Activated T-helper 1 cell treated with anti-CD3 and anti-CD28 coated beads, Interleukin-2, amount 50 U/mL, for 16 hours (primary cell): ENCODE data around the gene CCDC152.

Experiments
- DNase-seq, 2 donors: peaks; one replicate each; pipeline ENCODE4 v3.0.0-alpha.2; 2020; ENCODE audit warnings: low read depth in 1 of 2, low spot score in 1 of 2

The CCDC152 gene

GRCh38 chr5:42779083-42779482 lies 22.5 kb downstream of the CCDC152 start:
- no peak for DNase-seq

GRCh38 chr5:42781584-42781983 lies 25.0 kb downstream of the CCDC152 start:
- DNase-seq = no peak

DNA sequence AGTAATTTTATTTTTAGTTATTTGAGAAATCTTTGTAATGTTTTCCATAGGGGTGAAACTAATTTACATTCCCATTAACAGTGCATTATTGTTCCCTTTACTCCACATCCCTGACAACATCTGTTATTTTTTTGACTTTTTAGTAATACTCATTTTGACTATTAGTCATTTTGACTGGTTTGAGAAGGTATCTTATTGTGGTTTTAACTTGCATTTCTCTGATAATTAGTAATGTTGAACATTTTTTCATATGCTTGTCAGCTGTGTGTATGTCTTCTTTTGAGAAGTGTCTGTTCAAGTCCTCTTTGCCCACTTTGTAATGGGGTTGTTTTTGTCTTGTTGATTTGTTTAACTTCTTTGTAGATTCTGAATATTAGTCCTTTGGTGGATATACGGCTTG lies 27.5 kb downstream of the CCDC152 start:
- DNase-seq = no peak

DNA sequence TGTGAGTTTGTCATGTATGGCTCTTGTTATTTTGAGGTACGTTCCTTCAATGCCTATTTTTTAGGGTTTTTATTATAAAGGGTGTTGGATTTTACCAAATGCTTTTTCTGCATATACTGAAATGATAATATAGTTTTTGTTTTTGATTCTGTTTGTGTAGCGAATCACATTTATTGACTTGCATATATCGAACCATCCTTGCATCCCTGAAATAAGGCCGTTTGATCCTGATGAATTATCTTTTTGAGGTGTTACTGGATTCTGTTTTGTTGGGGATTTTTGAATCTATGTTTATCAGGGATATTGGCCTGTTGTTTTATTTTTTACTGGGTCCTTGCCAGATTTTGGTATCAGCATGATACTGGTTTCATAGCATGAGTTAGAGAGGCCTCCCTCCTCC lies 29.1 kb downstream of the CCDC152 start:
- DNase-seq = no peak

DNA sequence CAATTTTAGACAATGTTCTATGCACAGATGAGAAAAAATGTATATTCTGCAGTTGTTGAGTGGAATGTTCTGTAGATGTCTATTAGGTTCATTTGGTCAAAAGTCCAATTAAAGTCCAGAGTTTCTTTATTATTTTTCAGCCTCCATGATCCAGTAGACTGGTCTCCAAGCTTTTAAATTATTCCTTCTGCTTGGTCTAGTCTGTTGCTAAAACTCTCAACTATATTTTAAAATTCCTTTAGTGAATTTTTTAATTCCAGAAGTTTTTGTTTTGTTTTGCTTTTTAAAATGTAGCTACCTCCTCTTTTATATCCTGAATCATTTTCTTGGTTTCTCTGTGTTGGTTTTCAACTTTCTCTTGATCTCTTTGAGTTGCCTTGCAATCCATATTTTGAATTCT lies 30.5 kb downstream of the CCDC152 start:
- DNase-seq = no peak

DNA sequence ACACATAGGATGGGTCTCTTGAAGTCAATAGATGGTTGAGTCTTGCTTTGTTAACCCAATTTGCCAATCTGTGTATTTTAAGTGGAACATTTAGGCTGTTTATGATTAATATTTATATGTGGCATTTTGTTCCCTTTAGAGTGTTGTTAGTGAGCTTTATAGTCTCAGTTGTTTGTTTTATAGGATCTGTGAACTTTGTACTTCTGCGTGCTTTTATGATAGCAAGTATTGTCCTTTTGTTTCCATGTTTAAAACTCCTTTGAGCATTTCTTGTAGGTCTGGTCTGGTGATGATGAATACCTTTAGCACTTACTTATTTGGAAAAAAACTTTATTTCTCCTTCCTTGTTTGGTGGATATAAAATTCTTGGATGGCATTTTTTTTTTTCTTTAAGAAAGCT lies 31.2 kb downstream of the CCDC152 start:
- no peak for DNase-seq

- no peak for DNase-seq
These were observed 34.5 kb downstream of the CCDC152 start for GRCh38 chr5:42791151-42791550.

GRCh38 chr5:42798284-42799240 lies 41.9 kb downstream of the CCDC152 start:
- DNase-seq = no peak

- DNase-seq = no peak
These were observed 42.6 kb downstream of the CCDC152 start for GRCh38 chr5:42799241-42799608.

- DNase-seq = no peak
These were observed 43.1 kb downstream of the CCDC152 start for GRCh38 chr5:42799668-42800114.

GRCh38 chr5:42800748-42801330 lies 44.2 kb downstream of the CCDC152 start:
- DNase-seq = no peak

DNA sequence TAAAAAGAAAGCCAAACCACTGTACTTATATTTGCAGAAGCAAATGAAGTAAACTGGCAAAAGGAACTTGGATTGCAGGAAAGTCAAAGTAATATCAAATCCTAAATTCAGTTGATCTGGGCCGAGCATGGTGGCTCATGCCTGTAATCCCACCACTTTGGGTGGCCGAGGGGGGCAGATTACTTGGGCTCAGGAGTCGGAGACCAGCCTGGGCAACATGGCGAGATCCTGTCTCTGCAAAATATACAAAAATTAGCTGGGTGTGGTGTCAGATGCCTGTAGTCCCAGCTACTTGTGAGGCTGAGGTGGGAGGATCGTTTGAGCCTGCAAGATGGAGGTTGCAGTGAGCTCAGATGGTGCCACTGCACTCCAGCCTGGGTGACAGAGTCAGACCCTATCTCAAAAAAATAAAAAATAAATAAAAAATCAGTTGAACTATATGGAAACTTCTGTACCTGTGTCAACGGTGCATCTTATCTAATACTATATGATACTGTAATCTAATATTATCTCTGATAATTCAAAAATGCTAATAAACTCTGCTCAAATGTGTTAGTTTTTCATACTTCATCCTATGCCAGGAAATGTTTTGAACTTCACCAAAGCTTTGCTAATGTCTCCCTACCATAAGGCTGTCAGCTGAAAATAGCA lies 45.0 kb downstream of the CCDC152 start:
- no peak for DNase-seq

DNA sequence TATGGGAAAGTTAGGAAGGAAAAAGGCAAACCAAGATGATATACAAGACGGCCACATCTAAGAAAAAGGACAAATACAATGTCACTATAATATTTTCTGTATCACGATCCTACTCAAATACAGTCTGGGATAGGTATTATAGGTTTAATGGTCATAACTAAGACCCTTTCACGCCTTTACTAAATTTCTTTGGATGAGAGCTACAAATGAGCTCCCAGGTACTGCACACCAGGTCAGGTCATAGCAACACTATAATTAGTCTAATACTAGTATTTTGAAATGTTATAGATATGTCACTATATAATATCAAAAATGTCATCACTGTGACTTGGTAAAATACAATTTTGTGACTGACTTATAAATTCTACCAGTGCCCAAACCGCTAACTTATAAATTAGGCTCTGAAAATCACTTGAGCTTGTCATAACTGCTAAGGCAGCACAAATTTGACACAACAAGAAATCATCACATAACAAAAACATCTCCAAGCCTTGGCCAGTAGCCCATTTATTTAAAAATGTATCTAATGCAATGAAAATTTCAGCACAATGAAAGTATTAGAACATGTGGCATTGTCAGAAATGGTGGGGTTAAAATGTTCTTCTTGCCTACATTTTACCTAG lies 48.2 kb downstream of the CCDC152 start:
- DNase-seq = no peak

DNA sequence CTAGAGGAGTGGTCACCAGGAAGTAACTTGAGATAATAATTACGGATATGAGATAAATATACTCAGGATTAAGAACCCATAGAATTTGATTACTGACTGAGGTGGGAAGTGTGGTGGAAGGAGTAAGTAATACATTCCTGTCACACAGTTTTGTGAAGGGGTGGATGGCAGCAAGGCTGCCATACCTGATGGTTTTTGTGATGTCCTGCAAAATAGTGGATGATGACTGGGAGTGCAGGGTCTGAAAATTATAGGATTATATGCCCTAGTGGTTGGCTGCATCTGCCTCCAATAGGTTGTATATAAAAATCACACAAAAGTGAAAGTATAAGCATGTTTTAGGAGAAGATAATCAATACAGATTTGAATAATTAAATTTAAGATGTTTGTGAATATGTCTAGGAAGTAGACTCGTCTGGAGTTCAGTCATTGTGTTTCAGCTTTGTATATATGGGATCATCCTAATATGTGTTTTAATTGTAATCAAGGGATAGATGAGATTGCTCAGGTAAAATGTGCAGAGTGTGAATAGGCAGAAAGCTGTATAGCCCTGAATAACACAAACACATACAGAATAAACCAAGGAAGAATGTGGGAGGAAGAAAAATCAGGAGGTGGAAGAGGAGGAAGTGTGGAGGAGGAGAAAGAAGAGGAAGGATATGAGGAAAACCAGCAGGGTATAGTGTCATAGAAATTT lies 49.5 kb downstream of the CCDC152 start:
- no peak for DNase-seq

GRCh38 chr5:42806701-42807262 lies 50.2 kb downstream of the CCDC152 start:
- DNase-seq = no peak

GRCh38 chr5:42807722-42808447 lies 51.3 kb downstream of the CCDC152 start:
- DNase-seq = no peak

GRCh38 chr5:42808888-42809611 lies 52.4 kb downstream of the CCDC152 start:
- DNase-seq = no peak

DNA sequence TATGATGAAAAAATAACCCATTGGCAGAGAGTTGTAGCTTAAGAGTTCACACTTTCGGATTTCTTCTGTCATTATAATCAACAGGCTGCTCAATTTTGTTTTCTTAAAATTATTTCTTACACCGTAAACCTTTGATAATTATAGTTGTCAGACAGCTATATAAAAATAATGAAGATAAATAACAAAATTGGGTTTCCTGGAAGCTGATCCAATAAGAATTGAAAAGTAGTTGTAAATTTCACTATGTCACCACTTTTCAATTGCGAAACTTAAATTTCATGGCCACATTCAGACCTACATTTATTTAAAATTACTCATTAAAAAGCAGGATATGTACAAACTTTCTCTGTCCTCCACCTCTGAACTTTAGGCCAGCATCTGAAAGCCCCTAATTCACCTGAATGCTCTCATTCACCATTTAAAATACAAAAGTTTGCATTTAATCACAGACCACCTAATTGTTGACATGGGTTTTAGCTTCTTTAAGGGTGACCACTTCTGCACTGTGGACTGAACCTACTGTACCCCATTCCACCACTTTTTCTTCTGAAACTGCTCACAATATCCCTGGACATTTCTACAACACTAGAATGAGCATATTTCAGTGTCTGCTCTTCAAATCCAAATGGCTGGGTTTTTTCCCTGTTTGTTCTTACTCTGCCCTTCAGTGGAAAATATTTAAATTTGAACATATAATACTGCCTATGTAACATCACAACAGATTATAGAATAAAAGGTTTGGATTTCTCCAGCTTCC lies 54.4 kb downstream of the CCDC152 start:
- DNase-seq = no peak
